ENCODE data around the gene MEG3. TPM values are rescaled to one million over a fixed set of nuclear protein-coding genes. Genes with fewer than 3 reads are reported as not detected.

MEG3 gene
- total and polyA plus RNA-seq, 2 of the 8 experiments (the other 6 are each of a cell fraction or from before 2014, with no cell fraction given), result 0.17 to 1.1 TPM

GRCh38 chr14:100891501-100892445 is 65.9 kb downstream of the MEG3 start:
- Histone ChIP-seq H3K4me3 (ENCODE audit: extremely low read depth in 1 of 4, insufficient read depth in 2 of 4, low read depth in 3 of 4, low read length in 4 of 4) (no peak overlapping the region), H3K56ac (replicated peaks; ENCODE audit: insufficient read length, low read depth, low read length) (no peak overlapping the region), H3K9ac (replicated peaks in 1 of 4; ENCODE audit: extremely low read depth in 1 of 4, low read depth in 3 of 4, low read length in 3 of 4) (no peak overlapping the region), H3K27me3 (replicated peaks in 1 of 4; ENCODE audit: control insufficient read depth in 3 of 4, extremely low read depth in 1 of 4, insufficient read depth in 3 of 4, low read length in 3 of 4) (no peaks in the 10 kb centered on the region), H3K27ac (ENCODE audit: low read depth, low read length) (no peak overlapping the region), H4K20me1 (replicated peaks in 1 of 2; ENCODE audit: control insufficient read depth in 1 of 2, insufficient read depth in 2 of 2, low read length in 2 of 2) (no peaks in the 10 kb centered on the region), H2AK5ac (ENCODE audit: low read depth, low read length) (no peak overlapping the region), H4K8ac (ENCODE audit: extremely low read depth, insufficient read depth, low read length) (no peak overlapping the region), H4K5ac (ENCODE audit: insufficient read length, low read depth, low read length) (no peak overlapping the region), H3K79me1 (ENCODE audit: low read depth, low read length) (no peaks in the 10 kb centered on the region), H2BK20ac (ENCODE audit: low read length) (no peak overlapping the region), H2BK5ac (ENCODE audit: low read depth, low read length) (no peak overlapping the region), H4K91ac (replicated peaks; ENCODE audit: insufficient read length, low read length) (no peak overlapping the region), H3K9me3 (ENCODE audit: insufficient read depth in 2 of 2, low read depth in 1 of 2, low read length in 1 of 2) (no peaks in the 10 kb centered on the region), H2BK15ac (ENCODE audit: low read length) (no peak overlapping the region), H3K18ac (ENCODE audit: extremely low read depth, low read length) (no peak overlapping the region), H3K36me3 (ENCODE audit: control insufficient read depth in 2 of 4, insufficient read depth in 4 of 4, low read length in 3 of 4) (no peaks in the 10 kb centered on the region), H3K14ac (ENCODE audit: insufficient read length) (no peak overlapping the region), H3K79me2 (ENCODE audit: control insufficient read depth in 1 of 2, insufficient read depth in 2 of 2, low read length in 2 of 2) (no peaks in the 10 kb centered on the region), H2BK120ac (replicated peaks; ENCODE audit: low read depth, low read length) (no peak overlapping the region), H3K4me1 (replicated peaks in 1 of 4; ENCODE audit: control insufficient read depth in 3 of 4, insufficient read depth in 4 of 4, low read length in 3 of 4) (no peaks in the 10 kb centered on the region; a peak in 2 of 7 replicates), H3K23ac (ENCODE audit: insufficient read length) (no peak overlapping the region), H3K4me2 (ENCODE audit: insufficient read depth in 1 of 2, low read depth in 2 of 2, low read length in 2 of 2) (no peak overlapping the region), H2AFZ (ENCODE audit: low read length) (no peak overlapping the region), H2BK12ac (ENCODE audit: low read depth, low read length) (no peak overlapping the region), H3K23me2 (ENCODE audit: low read depth, low read length) (no peaks in the 10 kb centered on the region), H3K4ac (replicated peaks; ENCODE audit: insufficient read length, low read depth, low read length) (no peak overlapping the region)
- CTCF ChIA-PET (ENCODE audit: partially characterized antibody), result interaction anchor here (1.1 to 2.1 kb wide), 5 partner anchors 9 to 239 kb away, joined by 3 to 6 read pairs (median 4); no protein-coding TSS in a partner anchor
- WGBS, 2 experiments (ENCODE audit: extremely low coverage in 1 of 2, insufficient coverage in 1 of 2, insufficient read length in 1 of 2, insufficient replicate concordance in 2 of 2, low coverage in 1 of 2, low lambda C conversion rate in 2 of 2, missing lambda C conversion rate in 1 of 2), result 90% methylated on average over 12 of the region's 13 CpGs; no CpG with 5 or more reads in 1 of the 2 experiments
- DNase-seq (ENCODE audit: low read depth in 1 of 2, low spot score in 2 of 2) (no peak), FAIRE-seq (no peak)
- POLR2A ChIA-PET (ENCODE audit: partially characterized antibody), result no interaction called here
- no peak for TF ChIP-seq KDM5A (IDR thresholded peaks at IDR 0.05; ENCODE audit: low read length)
- TF ChIP-seq RBBP5 (IDR thresholded peaks at IDR 0.05; ENCODE audit: borderline replicate concordance, low read depth, low read length), result no peak
- TF ChIP-seq NANOG (IDR thresholded peaks at IDR 0.05; ENCODE audit: insufficient read depth, low read depth, low read length, poor library complexity, severe bottlenecking), result no peak

Data from H1 (cell line).